ENCODE data around the gene SYNE1.

GRCh38 chr6:152671171-152671570 lies 34.0 kb upstream of the SYNE1 start:
- TF ChIP-seq CTCF (IDR thresholded peaks at IDR 0.05) (no peak), POLR2A (IDR thresholded peaks at IDR 0.05) (no peak)
